Activated CD4-positive, CD25-positive, alpha-beta regulatory T cell (primary cell): ENCODE measurements around the gene ACAP3.

Source experiments
- DNase-seq, 4 experiments: peaks; one replicate each; lab custom pipeline; 2025; lab: John Stamatoyannopoulos, UW

ACAP3 gene

DNA sequence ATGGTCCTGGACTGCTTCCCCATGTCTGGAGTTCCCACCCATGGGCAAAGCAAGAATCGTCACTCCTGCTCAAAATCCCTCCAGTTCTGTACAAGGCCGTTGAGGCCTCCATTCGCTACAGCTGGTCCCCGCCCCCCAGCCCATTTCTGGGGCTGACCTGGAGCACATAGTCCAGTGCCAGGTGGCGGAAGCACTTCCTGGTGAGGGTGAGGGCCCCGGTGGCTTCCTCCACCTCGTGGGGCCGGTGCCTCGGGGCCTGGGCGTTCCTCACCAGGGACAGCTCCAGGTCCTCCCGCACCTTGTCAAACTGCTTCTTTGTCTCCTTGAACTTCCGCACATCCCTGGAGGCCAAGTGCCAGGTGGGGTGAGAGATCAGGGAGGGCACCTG lies 7.4 kb downstream of the ACAP3 start:
- DNase-seq = no peak

DNA sequence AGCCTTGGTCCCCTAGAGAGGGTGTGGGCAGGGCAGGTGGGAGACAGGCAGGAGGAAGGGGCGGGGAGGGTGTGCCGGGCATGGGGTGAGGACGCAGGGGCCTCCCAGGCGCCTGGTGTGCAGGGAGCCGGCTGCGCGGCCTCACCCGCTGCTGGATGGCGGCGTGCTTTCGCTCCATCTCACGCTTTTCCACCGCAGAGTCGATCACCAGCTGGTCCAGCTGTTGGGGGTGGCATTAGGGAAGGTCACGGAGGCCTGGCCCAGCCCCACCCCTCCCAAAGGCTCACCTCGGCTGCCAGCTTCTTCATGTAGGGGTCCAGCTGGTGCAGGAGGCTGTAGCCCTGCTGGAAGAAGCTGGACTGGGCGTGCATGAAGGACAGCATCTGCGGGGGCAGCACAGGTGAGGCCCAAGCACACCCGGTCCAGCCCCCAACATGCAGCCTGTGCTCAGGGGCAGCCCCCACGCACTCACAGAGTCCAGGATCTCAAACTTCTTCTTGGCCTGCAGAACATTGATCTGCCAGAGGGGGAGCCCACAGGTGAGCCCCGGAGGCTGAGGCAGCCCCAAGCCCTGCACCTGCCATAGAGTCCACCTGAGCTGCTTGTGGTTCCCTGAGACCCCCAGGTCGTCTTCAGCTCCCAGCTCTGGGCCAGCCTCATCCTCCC lies 7.9 kb downstream of the ACAP3 start:
- DNase-seq = no peak

DNA sequence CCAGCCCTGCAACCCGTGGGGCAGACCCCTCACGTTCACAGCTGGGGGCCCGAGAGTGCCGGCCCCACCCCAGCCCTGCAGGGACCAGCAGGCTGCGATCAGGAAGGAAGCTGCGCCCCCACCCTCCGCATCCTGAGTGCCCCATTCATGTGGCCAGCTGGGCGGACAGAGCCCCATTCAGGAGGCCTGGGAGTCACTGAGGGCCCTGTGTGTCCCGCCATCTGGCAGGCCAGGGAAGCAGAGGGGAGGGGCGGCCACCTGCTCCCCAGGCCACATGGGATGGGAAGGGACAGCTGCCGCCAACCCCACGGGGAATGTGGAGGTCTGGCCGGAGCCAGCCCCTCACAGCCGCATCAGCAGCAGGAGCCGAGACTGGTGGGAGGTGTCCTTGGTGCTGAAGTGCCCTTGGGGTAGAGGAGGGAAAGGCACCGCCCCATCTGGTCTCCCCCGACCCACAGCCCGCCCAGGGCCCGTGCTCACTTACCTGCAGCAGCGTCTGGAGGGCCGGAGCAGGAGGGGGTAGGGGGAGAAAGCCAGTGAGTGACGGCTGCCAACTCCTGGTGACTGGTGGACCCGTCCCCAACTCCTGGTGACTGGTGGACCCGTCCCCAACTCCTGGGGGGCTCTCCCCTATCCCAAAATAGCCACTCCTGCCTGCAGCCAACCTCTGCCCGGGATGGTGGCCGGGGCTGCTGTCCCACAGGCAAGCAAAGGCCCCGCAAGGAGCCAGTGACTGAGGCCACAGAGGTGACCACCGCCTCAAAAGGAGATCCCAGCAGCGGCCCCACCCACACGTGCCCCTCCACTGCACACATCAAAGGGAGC lies 8.7 kb downstream of the ACAP3 start:
- no peak for DNase-seq

DNA sequence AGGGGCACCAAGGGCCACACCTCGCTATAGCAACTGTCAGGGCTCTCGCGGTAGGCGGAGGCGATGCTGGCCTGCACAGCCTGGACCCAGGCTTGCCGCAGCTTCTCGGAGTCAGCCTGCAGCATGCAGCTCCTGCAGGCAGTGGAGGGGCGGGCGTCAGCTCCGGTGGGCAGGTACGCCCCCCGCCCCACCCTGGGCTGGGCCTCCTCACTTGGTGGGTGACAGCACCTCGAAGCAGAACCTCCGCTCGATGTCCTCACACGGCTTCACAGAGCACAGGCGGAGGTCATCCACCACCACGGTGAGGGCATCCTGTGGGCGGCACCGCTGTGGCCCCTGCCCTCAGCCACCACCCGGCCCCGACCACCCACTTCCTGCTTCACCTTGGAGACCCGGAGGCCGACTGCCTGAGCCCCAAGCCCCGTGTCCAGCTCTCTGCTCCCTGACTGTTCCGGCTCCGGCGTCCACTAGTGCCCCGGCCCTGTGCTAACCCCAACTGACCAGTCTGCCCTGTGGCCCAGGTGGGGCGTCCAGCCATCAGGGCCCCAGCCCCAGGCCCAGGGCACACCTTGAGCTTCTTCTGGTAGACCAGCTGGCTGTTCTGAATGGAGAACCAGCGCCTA lies 9.8 kb downstream of the ACAP3 start:
- DNase-seq = no peak

DNA sequence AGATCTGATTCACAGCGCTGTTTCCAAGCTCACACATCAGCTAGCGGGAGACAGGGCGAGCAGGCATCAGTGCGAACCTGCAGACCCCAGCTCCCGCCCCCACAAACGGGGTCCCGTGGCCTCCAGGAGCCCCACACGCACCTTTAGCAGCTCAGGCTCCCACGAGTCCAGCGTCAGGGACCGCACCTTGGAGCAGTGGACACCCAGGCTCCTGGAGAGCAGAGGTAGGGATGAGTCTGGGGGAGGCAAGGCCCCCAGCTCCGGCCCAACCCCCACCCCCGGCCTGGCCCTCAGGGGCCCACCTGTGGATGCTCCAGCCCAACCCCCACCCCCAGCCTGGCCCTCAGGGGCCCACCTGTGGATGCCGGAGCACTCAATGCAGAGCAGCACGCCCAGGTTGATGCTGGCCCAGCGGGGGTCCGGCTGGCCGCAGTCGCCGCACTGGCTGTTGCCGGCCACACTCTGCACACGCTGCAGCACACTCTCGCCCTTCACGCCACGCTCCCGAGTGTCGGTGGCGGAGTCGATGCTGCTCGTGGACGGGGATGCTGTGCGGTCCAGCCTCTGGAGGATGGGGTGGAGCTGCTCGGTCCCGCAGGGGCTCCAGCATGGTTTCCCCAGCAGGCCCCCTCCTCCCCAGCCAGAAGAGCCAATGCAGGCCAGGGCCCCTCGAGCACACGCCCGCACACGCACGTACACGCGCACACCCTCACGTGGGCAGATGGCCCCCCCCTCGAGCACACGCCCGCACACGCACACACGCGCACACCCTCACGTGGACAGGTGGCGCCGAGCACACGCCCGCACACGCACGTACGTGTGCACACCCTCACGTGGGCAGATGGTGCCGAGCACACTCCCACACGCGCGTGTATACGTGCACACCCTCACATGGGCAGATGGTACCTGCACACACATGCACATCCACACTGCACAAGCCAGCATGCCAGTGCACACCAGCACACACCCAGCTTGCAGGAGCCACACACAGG lies 11.4 kb downstream of the ACAP3 start:
- DNase-seq = no peak

DNA sequence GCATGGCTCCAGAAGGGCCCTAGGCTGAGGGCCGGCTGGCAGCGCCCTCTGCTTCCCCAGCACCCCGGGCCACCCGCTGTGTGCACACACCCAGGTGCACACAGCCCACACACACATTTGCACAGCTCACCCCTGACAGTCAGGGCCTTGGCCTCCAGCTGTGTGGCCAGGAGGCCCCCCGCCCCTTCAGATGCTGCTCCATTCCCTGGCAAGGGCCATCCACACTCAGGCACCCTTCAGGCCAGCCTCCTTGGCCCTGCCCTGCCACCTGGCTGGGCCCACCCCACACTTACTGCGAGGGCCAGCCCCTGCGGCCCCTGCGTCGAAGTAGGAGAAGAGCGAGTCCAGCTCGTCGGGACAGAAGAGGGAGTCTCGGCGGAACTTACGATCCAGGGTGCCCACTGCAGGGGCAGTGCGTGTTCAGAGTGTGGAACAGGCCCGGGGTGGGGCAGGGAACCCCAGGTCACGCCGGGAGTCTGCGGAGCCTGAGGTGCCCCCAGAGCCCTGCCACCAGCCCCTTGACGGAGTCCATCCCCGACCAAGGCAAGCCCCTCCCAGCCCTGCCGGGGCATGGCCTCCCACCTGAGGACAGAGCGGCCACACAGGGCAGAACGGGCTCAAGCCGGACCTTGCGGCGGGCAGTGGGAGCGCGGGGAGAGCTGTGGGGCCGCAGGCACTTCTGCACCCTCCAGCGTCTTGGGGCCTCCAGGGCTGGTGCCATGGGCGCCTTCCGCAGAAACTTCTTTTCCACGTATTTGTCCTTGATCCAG lies 12.4 kb downstream of the ACAP3 start:
- no peak for DNase-seq

DNA sequence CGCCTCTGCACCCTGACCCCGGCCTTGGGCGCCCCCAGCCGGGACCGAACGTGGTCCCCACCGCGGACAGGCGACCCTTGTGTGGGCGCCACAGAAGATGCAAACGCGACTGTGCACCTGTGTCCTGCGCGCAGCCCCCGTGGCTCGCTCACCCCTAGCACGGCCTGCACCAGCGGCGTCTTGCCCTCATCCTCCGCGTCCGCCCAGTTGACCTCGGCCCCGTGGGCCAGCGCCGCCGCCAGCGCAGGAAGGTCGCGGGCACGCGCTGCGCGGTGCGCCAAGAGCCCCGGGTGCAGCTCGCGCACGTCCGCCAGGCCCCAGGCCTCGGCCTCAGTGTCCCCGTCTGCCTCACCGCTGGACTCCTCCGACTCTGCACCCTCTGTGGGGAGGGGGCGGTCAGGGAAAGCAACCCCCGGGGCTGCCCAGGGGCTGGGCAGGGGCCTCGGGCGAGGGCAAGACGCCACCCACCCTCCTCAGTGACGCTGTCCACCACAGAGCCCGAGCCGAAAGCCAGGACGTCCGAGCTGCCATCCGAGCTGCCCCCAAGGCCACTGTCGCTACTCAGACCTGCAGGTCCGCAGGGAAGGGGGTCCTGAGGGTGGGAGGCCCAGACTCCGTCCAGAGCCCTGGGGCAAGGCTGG lies 13.4 kb downstream of the ACAP3 start:
- DNase-seq = no peak

DNA sequence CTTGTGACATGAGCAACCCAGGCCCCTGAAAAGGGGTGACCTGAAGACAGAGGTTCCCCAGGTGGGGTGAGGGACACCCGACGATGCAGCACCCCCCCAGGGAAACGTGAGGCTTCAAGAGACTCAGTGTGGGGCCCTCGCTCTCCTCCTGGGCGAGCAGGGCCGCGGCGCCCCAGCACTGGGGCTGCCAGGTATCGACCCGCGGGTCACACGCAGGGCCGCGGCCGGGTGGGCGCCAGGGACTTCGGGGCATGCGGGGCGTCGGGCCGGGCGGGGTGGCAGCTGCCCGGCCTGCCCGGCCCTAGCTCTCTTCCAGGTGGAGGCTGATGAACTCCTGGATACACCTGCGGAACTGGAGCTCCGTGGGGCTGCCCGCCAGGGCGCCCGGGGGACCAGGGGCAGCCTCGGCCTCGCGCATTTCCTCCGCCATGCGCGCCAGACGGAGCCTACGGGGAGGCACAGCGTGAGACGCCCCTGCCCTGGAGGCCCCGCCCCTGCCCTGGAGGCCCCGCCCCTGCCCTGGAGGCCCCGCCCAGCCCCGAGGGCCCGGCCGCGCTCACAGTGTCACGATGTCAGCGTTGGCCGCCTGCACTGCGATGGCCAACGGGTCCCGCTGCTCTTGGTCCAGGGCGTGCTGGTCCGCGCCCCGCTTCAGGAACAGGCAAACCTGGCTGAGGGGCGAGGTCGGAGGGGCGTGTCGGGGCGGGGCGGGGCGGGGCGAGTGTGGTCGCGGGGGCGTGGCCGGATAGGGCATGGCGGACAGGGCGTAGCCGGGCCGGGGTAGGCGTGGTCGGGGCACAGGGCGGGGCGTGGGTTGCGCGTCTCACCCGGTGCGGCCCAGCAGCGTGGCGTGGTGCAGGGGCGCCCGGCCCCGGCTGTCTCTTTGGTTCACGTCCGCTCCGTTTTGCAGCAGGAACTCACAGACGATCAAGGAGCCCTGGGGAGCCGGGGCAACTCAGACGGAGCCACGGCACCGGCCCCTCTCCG lies 14.2 kb downstream of the ACAP3 start:
- DNase-seq = no peak

DNA sequence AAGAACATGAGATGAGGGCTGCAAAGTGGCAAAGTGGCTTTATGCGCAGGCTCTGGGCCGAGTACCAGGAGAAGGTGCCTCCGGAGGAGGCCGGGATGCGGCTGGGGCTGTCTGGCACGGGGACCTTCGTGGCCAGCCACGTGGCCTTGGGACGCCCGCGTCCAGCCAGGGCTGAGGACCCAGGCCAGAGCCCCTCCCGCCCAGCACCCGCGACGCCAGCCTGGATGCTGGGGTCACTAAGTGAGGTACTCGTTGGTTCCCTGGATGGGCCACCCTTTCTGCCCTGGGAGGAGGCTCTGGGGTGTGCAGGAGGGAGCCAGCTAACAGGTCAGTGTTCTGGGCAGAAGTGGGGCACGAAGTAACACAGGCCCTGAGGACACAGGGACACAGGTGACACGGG lies 14.9 kb downstream of the ACAP3 start:
- DNase-seq = no peak

DNA sequence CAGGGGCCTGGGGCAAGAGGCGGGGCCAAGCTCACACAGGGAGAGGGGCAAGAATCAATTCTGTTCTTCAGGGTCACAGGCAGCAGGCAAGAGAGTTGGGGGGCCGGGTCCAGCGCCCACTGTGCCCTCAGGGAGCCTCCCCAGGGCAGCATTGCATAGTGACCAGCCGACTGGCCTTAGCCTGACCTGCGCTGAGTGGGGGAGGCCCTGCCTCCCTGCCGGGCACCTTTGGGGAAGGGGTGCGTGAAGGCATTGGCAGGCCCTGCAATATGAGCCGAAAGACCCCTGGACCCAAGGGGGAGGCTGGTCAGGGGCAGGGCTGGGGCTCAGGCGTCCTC lies 15.3 kb downstream of the ACAP3 start:
- no peak for DNase-seq

DNA sequence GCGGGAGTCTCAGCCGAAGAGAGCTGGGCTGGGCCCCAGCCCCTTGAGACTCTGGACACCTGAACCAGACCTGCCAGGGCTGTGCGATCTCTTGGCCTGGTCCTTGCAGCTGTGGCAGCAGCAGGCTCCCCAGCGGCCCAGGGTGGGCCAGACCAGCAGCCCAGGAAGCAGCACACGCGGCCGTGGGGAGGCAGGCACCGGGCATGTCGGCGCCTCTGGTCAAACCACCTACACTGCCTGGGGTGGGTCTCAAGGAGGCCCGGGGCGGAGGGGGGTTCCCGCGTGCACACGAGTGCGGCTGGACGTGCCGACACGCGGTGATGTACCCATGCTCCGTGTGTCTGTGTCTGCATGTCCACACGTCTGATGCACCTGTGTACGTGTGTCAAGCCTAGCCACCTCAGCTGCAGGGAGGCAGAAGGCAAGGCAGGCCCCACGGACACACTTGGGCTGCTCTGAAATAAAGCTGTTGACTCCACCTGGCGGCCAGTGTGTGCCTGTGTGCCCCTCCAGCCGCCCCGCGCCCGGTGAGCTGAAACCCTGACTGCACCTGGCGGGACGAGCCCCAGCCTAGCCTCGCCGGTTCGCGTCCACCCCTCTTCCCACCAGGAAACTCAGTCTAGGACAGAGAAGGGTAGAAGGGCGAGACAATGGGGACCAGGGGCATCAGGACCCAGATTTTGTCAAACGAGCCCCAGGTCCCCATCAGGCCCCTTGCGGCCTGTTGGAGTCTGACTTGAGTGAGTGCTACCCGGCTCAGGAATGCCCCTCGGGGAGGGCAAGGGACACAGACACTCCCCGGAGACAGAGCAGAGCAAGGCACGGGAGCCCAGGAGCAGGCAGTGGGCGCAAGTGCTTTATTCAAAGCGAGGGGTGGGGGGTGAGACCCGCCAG lies 15.9 kb downstream of the ACAP3 start:
- DNase-seq = peak; percentile 29 to 54 (median 44)

DNA sequence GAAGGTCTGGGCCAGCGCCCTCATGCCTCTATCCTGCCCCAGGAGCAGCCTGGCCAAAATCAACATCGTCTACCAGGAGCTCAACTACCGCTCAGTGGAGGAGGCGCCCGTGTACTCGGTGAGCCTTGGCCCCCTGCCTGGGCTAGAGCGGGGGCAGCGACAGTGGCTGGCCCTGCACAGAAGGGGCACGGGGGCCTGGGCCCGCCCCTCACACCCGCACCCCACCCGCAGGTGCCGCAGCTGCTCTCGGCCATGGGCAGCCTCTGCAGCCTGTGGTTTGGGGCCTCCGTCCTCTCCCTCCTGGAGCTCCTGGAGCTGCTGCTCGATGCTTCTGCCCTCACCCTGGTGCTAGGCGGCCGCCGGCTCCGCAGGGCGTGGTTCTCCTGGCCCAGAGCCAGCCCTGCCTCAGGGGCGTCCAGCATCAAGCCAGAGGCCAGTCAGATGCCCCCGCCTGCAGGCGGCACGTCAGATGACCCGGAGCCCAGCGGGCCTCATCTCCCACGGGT lies 16.7 kb downstream of the ACAP3 start:
- DNase-seq = no peak

DNA sequence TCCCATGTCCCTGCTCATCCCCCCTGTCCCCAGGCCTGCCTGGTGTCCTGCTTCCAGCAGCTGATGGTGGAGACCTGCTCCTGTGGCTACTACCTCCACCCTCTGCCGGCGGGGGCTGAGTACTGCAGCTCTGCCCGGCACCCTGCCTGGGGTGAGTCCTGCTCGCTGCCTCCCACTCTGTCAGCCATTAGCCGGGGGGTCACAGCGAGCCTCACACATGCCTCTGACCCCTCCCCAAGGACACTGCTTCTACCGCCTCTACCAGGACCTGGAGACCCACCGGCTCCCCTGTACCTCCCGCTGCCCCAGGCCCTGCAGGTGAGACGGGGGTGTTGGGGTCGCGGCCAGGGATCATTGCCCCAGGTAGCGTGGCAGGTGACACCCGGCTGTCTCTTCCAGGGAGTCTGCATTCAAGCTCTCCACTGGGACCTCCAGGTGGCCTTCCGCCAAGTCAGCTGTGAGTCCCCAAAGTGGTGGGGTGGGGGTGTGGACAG lies 17.4 kb downstream of the ACAP3 start:
- DNase-seq = peak; percentile 32 to 45 (median 38)

DNA sequence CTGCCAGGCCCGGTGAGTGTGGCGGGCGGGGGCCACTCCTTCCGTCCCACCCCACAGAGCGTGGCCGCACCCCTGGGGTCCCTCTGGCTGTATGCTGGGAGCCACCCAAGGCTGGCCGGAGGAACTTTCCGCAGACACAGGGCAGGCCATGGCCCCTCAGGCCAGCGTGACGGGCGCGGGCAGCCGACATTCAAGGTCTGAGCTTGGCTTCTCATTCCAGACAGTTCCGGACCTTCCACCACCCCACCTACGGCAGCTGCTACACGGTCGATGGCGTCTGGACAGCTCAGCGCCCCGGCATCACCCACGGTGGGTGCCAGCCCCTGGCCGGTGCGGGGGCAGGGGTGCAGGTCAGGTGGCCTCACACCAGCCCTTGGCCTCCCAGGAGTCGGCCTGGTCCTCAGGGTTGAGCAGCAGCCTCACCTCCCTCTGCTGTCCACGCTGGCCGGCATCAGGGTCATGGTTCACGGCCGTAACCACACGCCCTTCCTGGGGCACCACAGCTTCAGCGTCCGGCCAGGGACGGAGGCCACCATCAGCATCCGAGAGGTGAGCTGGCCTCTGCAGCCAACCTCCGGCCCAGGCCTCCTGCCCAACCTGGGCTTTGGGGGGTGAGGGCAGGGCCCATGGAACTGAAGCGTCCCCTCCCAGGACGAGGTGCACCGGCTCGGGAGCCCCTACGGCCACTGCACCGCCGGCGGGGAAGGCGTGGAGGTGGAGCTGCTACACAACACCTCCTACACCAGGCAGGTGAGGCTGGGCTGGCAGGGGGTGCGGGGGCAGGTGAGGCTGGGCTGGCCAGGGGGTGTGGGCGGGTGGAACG lies 20.2 kb downstream of the ACAP3 start:
- DNase-seq = no peak

DNA sequence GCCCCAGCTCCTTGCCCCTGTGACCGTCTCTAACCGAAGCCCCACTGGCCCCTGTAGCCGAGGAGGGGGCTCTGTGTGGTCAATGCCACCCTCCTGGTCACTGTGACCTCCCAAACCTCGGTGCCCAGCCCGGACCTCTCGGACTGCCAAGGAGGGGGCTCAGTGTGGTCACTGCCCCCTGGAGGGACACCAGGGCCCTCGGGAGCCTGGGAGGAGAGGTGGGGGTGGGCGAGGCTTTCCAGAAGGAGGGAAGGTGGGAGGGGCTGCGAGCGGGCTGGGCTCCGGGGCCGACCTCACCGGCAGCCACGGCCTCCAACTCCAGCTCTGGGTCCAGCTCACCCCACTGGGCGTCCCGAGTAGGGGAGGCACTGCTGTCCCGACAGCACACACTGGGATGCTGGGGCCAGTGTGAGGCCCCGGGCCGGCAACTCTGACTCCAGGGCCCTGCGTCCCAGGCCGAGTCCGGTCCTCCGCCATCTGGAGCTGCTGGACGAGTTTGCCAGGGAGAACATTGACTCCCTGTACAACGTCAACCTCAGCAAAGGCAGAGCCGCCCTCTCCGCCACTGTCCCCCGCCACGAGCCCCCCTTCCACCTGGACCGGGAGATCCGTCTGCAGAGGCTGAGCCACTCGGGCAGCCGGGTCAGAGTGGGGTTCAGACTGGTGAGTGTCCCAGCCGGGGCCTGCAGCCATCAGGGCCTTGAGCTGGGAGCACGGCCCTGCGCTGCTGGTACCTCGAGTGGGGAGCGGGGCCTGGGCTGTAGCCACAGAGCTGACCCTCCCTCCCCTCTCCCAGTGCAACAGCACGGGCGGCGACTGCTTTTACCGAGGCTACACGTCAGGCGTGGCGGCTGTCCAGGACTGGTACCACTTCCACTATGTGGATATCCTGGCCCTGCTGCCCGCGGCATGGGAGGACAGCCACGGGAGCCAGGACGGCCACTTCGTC lies 21.1 kb downstream of the ACAP3 start:
- DNase-seq = no peak
